Measurements from ENCODE around the gene FAAP100.

- no peak for TF ChIP-seq CTCF (IDR thresholded peaks at IDR 0.05)
- no peak for TF ChIP-seq POLR2A (IDR thresholded peaks at IDR 0.05)
Observed at GRCh38 chr17:81515530-81516041, 36.6 kb downstream of the FAAP100 start.
